ENCODE measurements around the gene STIP1. TPM values are rescaled to one million over a fixed set of nuclear protein-coding genes. Genes with fewer than 3 reads are reported as not detected.

Gene STIP1
- total RNA-seq, 1 donor from 2014 or later: 108 TPM

- peaks cover 15% of the 10 kb centered on the region for H3K4me1 Mint-ChIP-seq (ENCODE audit: low read depth)
- no peaks in the 10 kb centered on the region for H3K27me3 Mint-ChIP-seq (ENCODE audit: low read depth)
- no peak overlapping the region for H3K4me3 Mint-ChIP-seq (ENCODE audit: unreplicated experiment)
- no peaks in the 10 kb centered on the region for H3K36me3 Mint-ChIP-seq (ENCODE audit: low read depth)
- no peaks in the 10 kb centered on the region for H3K9me3 Mint-ChIP-seq (ENCODE audit: low read depth)
- no peak for DNase-seq (ENCODE audit: low spot score)
- TF ChIP-seq, protein P1, sequence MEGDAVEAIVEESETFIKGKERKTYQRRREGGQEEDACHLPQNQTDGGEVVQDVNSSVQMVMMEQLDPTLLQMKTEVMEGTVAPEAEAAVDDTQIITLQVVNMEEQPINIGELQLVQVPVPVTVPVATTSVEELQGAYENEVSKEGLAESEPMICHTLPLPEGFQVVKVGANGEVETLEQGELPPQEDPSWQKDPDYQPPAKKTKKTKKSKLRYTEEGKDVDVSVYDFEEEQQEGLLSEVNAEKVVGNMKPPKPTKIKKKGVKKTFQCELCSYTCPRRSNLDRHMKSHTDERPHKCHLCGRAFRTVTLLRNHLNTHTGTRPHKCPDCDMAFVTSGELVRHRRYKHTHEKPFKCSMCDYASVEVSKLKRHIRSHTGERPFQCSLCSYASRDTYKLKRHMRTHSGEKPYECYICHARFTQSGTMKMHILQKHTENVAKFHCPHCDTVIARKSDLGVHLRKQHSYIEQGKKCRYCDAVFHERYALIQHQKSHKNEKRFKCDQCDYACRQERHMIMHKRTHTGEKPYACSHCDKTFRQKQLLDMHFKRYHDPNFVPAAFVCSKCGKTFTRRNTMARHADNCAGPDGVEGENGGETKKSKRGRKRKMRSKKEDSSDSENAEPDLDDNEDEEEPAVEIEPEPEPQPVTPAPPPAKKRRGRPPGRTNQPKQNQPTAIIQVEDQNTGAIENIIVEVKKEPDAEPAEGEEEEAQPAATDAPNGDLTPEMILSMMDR (IDR thresholded peaks at IDR 0.05): no peak
- no peak overlapping the region for H3K27ac Mint-ChIP-seq (ENCODE audit: unreplicated experiment)
These were observed 22.0 kb upstream of the STIP1 start for GRCh38 chr11:64163951-64164350.

GRCh38 chr11:64164392-64165312, 21.3 kb upstream of the STIP1 start:
- H3K4me3 Mint-ChIP-seq (ENCODE audit: unreplicated experiment): peak overlapping the region; percentile 84
- no peaks in the 10 kb centered on the region for H3K27me3 Mint-ChIP-seq (ENCODE audit: low read depth)
- no peaks in the 10 kb centered on the region for H3K9me3 Mint-ChIP-seq (ENCODE audit: low read depth)
- no peak for DNase-seq (ENCODE audit: low spot score)
- TF ChIP-seq, protein P1 (IDR thresholded peaks at IDR 0.05): no peak
- no peak overlapping the region for H3K27ac Mint-ChIP-seq (ENCODE audit: unreplicated experiment)
- peaks cover 15% of the 10 kb centered on the region for H3K4me1 Mint-ChIP-seq (ENCODE audit: low read depth)
- H3K36me3 Mint-ChIP-seq (ENCODE audit: low read depth): no peaks in the 10 kb centered on the region

DNA sequence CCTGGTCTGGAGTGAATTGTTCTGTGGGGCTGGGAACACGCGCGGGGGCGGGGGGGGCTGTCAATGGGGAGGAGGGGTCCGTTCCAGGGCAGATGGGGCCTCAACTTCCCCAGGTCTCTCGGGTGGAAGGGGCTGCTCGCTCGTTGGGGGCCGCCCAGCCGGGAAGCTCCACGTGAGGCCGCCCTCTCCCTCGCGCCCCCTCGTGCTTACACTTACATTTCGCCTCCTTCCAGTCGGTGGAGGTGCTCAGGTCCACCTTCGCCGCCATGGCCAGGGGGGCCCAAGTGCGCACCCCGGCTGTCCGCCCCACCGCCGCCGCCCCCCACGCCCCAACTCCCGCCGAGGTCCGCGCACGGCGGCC, 20.5 kb upstream of the STIP1 start:
- H3K4me3 Mint-ChIP-seq (ENCODE audit: unreplicated experiment): peak overlapping the region; percentile 84
- DNase-seq (ENCODE audit: low spot score): no peak
- no peaks in the 10 kb centered on the region for H3K27me3 Mint-ChIP-seq (ENCODE audit: low read depth)
- H3K36me3 Mint-ChIP-seq (ENCODE audit: low read depth): no peaks in the 10 kb centered on the region
- peaks cover 15% of the 10 kb centered on the region for H3K4me1 Mint-ChIP-seq (ENCODE audit: low read depth)
- no peaks in the 10 kb centered on the region for H3K9me3 Mint-ChIP-seq (ENCODE audit: low read depth)
- H3K27ac Mint-ChIP-seq (ENCODE audit: unreplicated experiment): no peak overlapping the region
- TF ChIP-seq, protein P1 (IDR thresholded peaks at IDR 0.05): peak; percentile 58

GRCh38 chr11:64165842-64166635, 19.9 kb upstream of the STIP1 start, which contains the start of gene MACROD1:
Gene MACROD1 (minus strand): TSS chr11:64166113. CDS start chr11:64165994, 119 bp downstream.
- TF ChIP-seq, protein P1 (IDR thresholded peaks at IDR 0.05): peak; percentile 31
- H3K4me3 Mint-ChIP-seq (ENCODE audit: unreplicated experiment): peak within 1 kb of the TSS; percentile 84
- H3K9me3 Mint-ChIP-seq (ENCODE audit: low read depth): no peaks in the 10 kb centered on the region
- peak; percentile 96 for DNase-seq (ENCODE audit: low spot score)
- H3K27ac Mint-ChIP-seq (ENCODE audit: unreplicated experiment): peak within 1 kb of the TSS; percentile 10
- peaks cover 15% of the 10 kb centered on the region for H3K4me1 Mint-ChIP-seq (ENCODE audit: low read depth)
- H3K27me3 Mint-ChIP-seq (ENCODE audit: low read depth): no peaks in the 10 kb centered on the region
- no peaks in the 10 kb centered on the region for H3K36me3 Mint-ChIP-seq (ENCODE audit: low read depth)

GRCh38 chr11:64170419-64170818, 15.6 kb upstream of the STIP1 start:
- Mint-ChIP-seq H3K27me3 (ENCODE audit: low read depth) (no peaks in the 10 kb centered on the region), H3K4me1 (ENCODE audit: low read depth) (peaks cover 6% of the 10 kb centered on the region), H3K36me3 (ENCODE audit: low read depth) (no peaks in the 10 kb centered on the region), H3K27ac (ENCODE audit: unreplicated experiment) (no peak overlapping the region), H3K9me3 (ENCODE audit: low read depth) (peaks cover 4% of the 10 kb centered on the region), H3K4me3 (ENCODE audit: unreplicated experiment) (no peak overlapping the region)
- DNase-seq (ENCODE audit: low spot score): no peak
- TF ChIP-seq, protein P1 (IDR thresholded peaks at IDR 0.05): no peak
